NCI-H146 (cell line): Measurements from ENCODE around the gene ZNF285.
"Not testable (repeated sequence)": the region's sequence is repeated elsewhere in the genome, so short reads cannot be mapped to it uniquely, and the experiment has no call there.

Experiments used
- DNase-seq: peaks from one replicate; lab custom pipeline; 2025; lab: John Stamatoyannopoulos, UW

The ZNF285 gene

DNA sequence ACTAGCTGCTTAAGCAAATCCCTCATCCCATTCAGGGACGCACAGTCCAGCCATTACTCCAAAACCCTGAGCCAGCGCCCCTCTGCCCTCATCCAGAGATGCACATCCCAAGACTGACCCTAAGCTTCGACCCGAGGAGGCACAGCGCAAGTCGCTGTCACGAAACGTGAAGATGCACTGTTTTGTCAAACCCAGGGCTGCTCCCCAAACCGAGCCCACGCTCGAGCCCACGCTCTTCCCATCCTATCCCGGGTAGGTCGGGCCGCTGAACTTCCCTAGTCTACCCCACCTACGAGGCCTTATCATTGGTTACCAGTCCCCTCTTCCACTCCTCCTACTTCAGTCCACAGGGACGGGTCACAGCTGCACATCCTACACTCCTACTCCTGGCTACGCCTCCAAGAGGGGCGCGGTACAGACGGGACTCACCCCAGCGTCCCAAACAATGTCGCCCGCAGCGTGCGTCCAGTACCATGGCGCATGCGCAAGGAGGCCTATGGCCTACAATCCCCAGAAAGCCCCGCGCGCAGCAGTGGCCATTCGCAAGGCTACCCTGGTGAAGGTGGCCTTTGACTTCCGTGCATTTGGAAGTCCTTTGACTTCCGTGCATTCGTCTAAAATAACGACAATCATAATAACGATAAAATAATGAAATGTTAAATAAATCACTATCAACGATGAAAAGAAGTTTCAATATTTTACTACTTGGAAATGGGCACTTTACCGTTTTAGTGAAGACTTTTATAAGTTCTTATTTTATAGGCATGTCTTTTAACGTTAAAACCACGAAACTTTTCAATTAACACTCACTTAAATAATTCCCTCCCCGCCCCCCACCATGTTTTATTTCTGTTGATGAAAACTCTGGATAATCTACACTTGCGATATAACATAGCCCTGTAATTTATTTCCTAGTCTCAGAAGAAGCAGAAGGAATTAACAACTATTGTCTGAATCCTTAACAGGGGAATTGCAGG, at the start of gene ZNF285:
ZNF285 (minus strand) TSS at position 470 of the 977 bp plus-strand sequence. CDS start 4,395 bp downstream, outside the sequence.
- no peak for DNase-seq

DNA sequence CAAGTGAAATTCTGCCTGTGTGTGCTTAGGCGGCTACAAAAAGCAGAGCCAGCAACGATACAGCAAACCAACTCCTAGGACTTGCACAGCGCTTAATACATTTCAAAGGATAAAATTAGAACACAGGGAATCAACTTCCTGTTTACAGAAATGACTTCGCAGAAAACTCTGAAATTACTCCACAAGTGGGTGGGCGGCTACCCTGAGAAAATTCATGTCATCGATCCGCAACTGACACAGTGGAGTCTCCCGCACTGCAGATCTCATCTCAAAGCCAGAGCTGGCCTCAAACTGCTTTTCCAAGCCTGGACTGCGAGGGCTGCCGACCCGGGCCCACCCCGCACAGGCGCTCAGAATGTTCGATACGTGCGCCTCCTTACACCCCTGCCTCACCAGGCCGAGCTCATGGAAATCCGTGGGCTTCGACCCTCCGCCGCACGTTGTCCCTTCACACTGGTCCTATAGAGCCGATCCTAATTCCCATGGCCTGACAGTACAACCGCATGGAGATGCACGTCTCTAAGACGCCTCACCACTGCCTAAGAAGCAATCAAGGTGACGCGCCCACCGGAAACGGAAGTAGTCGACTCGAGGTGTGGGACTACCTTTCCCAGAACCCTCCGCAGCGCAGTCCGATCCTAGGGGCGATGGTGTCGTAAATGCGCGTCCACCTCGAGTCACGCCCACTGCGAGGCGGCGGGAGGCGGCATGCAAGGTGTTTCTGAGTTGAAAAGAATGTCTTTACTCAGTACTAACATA, 46.7 kb upstream of the ZNF285 start, which contains the start of gene ZNF229:
ZNF229 (minus strand) TSS at position 557 of the 759 bp plus-strand sequence. CDS start 5,625 bp downstream, outside the sequence.
- peak; percentile 88 for DNase-seq

DNA sequence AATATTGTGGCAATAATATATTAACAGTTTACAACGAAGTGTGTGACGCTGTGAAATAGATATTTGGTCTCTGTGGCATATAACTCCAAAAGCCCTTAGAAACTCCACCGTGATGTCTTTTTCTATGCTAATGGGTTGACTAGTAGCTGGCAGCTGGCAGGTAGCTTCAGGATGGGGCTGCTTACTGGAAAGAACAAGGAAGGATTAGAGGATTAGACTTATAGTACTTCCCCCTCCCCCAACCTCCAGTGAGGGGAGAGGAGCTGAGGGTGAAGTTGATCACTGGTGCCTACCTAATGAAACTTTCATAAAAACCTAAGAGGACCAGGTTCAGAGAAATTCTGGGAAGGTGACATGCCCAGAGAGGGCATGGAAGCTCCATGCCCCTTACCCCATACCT, 37.0 kb upstream of the ZNF285 start:
- no peak for DNase-seq

DNA sequence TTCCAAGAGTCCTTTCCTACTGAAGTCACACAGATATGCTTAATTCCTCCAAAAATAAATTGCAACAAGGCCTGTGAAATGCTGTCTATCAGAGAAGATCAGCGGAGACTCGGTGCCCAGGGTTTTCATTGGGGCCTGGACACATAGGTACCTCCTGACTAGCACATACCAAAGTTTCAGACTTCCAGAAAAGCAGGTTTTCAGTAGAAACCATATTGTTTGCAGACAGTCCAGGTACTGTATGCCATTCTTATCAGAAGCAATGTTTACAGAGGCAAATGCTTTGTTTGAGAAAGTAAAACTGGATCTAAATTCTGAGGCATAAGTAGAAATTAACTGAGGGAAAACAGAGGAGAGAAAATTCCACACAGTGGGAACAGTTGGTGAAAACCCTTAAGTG, 34.0 kb upstream of the ZNF285 start:
- no peak for DNase-seq

DNA sequence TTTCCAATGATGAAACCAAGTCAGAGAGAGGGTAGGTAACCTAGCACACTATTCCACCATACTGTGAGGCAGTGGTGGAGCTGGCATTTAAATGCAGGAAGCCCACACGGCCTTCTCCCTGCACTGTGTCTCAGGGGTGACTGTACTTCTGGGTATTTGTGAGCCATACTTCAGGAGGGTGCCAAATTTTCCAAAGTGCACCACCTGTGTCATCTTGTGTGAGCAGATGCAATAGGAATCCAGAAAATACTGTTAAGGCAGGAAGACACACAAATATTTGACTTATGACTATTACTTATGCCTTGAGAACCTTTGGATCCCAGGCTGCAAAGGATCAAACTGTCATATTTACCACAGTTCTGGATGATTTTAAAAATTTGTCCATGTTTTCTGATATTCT, 29.5 kb upstream of the ZNF285 start:
- no peak for DNase-seq

DNA sequence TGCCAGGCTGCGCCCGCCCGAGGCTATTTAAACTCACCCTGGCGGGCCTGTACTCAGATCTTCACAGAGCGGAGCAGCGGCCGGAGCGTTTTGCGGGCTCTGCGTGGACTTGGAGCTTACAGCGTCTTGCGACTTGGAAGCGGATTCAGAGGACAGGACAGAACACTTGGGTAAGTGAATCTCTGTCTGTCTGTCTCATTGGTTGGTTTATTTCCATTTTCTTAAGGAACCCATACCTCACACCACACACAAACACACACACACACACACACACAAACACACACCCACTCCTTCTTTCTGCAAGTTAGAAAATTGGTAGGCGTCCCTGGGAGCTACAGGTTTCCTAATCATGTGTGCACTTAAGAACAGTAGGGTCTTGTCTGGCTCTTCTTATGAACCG, 14.1 kb upstream of the ZNF285 start:
- DNase-seq: not testable (repeated sequence)

DNA sequence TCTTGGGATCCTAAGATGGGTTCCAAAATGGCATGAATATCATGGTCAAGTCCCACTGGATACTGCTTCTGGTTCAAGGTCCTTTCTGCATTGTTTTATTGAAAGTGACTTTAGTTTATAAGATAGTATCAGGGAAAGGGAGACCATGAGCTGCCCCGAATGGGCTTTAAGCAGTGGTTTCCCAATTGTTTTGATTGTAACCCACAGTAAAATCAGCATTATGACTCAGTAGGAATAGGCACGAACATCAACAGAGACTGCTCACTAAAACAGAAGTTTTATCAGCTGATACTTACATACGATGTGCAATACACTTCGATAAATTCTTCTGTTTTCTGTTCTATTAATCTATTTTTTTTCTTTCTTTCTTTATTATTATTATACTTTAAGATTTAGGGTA, 12.1 kb downstream of the ZNF285 start:
- not testable (repeated sequence) for DNase-seq

DNA sequence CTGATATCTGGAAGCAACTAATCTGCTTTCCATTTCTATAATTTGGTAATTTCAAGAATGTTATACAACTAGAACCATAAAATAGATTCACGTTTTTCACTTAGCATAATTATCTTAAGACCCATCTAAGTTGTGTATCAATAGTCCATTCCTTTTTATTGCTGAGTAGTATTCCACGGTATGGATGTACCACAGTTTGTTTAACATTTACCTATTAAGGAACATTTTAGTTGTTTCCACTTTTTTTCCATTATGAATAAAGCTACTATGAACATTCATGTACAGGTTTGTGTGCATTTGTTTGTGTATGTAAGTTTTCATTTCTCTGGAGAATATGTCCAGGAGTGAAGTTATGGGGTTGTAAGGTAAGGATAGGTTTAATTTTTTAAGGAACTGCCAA, 26.6 kb downstream of the ZNF285 start:
- DNase-seq: no peak

DNA sequence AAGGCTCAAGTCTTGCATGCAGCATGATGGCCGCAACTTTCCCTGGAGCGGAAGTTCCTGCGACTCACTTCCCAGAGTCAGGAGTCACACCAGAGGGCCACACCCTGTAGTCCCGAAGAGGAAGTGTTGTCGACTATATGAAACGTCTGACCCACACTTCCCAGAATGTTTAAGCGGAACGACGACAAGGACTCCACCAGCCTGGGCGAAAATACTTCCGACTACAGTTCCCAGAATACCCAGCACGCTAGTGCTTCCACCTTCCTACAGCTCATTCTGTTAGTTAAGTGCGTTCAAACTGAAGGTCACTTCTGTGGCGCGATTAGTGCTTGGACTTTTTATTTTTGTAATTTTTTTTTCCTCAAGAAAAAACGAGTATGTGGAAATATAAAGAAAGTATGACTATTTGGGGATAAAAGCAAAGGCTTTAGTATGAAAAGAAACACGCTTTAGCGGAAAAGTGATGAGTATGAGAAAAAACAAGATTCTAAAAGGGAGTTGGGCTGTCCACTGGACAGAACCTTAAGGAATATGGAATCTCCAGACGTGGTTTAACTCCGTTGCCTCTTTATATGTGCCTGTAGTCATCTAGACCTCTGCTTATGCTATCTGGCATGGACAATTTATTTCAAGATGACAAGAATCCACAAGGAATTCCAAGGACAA, 29.5 kb downstream of the ZNF285 start:
- no peak for DNase-seq

DNA sequence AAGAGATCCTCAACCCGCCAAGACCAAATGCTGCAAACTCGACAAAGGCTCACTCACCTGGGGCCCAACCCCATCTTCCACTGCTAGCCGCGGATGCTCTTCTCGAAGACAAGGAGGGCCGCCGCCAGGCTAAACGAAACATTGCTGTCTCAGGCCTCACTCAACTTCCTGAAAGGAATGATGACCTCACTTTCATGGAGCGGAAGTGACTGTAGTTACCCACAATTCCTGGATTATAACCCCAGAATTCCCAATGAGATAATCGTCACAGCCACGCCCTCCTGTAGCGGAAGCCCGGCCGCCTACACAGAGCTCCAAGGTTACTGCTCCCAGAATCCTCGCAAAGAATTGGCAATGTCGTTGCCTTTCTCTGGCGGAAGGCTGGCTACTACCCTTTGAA, 34.4 kb downstream of the ZNF285 start:
- DNase-seq: no peak

DNA sequence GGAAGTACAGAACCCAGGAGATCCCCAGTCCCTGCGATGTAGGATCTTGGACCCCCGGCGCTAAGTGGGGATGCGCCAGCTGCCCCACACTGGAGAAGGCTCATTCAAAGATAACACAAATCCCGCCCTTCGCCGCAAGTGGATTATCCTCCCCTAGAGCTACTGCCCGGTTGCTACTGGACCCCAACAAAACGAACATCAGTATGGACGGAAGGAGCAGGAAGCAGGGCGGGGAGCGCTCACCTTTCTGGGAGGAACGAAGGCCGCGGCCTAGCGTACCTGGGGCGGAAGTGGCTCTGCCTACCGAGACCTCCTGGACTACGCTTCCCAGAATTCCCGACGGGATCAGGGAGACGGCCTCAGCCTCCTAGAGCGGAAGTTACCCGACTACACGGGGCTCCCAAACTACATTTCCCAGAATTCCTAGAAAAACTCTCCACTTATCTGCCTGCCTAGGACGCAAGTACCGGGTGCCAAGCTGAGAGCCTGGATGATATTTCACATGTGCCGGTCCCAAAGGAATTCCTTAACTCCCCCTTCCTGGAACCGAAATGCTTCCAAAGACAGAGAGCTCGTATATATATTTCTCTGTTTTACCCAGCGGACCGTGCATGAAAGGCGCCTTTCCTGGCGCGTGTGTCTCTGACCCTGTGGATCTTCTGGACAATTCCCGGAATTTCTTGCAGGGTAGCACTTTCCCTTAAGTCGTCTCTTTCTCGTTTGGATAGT, 44.9 kb downstream of the ZNF285 start, which contains the start of gene ZNF112:
ZNF112 (minus strand) TSS at position 298 of the 729 bp plus-strand sequence. CDS start 16,141 bp downstream, outside the sequence.
- peak; percentile 97 for DNase-seq

DNA sequence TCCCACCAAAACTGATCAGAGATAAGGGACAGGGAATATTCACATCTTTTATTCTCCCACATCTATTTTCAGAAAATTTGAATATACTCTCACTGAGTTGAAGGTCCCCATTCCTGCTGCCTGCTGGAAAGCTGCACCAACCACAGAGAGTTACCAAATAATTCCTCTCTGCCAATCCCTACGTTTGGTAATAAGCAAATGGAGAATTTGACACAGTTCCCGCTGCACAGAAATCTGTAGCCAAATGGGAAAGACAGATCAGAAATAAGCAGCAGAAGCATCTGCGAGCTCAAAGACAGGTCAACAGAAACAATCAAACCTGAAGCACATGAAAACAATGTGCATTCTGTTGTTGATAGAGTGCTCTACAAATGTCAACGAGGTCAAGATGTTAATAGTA, 54.9 kb downstream of the ZNF285 start:
- DNase-seq: no peak

DNA sequence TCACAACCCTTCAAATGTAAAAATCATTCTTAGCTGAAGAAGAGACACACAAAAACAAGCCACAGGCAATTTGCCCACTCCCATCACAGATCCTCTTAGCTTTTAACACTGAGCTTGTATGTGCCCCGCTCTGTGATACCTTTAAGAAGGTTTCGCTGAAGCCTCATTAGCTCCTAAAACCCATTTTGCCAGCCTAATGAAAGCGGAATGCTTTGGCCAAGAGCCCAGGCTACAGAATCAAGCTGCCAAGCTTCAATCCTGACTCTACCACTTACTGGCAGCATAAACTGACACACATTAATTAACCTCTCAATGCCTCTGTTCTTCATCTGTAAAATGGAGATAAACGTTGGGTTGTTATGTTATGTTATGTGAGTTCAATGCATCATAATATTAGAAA, 55.4 kb downstream of the ZNF285 start:
- DNase-seq: no peak

DNA sequence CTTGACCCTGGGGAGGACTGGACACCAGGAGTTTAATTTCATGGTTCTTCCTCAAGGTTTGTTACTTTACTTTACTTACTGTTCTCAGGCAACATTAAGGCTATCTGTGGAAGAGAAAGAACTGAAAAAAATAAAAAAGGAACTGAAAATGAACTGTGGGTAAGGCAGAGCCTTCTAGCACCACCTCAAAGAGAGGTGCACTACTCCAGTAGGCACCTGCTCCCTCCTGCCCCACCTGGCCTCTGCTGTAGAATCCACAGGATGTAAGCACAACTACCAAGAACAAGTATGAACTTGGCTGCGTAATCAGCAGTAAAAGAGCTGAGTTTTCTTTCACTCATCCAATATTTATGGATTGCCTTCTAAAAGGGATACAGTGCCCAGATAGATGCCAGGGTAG, 57.2 kb downstream of the ZNF285 start:
- no peak for DNase-seq

DNA sequence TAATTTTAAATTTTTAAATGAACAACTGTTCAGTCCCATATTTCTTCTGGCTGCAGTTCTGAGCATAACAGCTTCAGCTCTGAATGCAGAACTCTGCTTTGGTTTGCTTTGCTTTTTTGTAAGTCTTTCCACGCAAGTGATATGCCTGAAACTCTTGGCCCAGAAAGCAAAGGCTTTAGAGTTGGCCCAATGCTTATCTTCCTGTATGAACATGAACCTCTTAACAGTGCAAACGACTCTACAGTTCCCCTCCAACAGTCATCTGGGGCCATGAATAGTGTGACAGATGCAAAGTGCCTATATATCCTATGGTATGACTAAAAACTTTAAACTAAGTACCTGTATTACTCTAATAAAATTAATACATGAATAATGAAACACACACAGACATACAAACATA, 59.6 kb downstream of the ZNF285 start:
- DNase-seq: no peak

DNA sequence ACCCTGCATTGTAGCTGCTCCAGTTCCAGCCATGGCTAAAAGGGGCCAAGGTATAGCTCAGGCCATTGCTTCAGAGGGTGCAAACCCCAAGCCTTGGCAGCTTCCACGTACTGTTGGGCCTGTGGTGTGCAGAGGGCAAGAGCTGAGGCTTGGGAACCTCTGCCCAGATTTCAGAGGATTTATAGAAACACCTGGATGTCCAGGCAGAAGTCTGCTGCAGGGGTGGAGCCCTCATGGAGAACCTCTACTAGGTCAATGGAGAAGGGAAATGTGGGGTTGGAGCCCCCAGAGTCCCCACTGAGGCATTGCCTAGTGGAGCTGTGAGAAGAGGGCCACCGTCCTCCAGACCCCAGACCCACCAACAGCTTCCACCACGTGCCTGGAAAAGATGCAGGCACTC, 66.8 kb downstream of the ZNF285 start:
- DNase-seq: not testable (repeated sequence)
